Gastrocnemius medialis (tissue), 4 donors: ENCODE measurements around the gene PLCB1. TPM values are rescaled to one million over a fixed set of nuclear protein-coding genes. Genes with fewer than 3 reads are reported as not detected.

Source experiments
- ATAC-seq, 2 donors: fragments of 150-250 bp; one replicate each; pipeline ENCODE4 v1.9.1; 2016
- DNase-seq, 2 donors: peaks; one replicate each; pipeline ENCODE4 v3.0.0-alpha.2; 2019
- H3K27ac ChIP-seq, 4 donors: fragments of 200-600 bp; sonication (generic); 1 replicate in 1 of 4; 2 replicates in 3 of 4; pipeline ENCODE4 v1.5.1; 2016 to 2018; ENCODE audit warnings: mild to moderate bottlenecking in 2 of 4, moderate library complexity in 1 of 4
- H3K27me3 ChIP-seq, 3 donors: fragments of 200-600 bp; sonication (generic) in 2 of 3; 1 replicate in 1 of 3; 2 replicates in 2 of 3; pipeline versions ENCODE4 v1.5.1 to v1.6.0; 2016 to 2019; ENCODE audit warnings: mild to moderate bottlenecking in 1 of 3, moderate library complexity in 1 of 3
- H3K36me3 ChIP-seq, 2 donors: fragments of 200-600 bp; sonication (generic) in 1 of 2; one replicate each; pipeline ENCODE4 v1.5.1; 2017 to 2018
- H3K4me1 ChIP-seq, 2 donors: fragments of 200-600 bp; sonication (generic) in 1 of 2; one replicate each; pipeline ENCODE4 v1.5.1; 2016 to 2017; ENCODE audit warnings: mild to moderate bottlenecking in 2 of 2
- H3K4me3 ChIP-seq, 4 donors: fragments of 200-600 bp; sonication (generic) in 3 of 4; 1 replicate in 1 of 4; 2 replicates in 3 of 4; pipeline ENCODE4 v1.5.1; 2016 to 2019; ENCODE audit warnings: mild to moderate bottlenecking in 2 of 4
- H3K9me3 ChIP-seq, 3 donors: fragments of 200-600 bp; sonication (generic) in 2 of 3; 1 replicate in 1 of 3; 2 replicates in 2 of 3; pipeline ENCODE4 v1.5.1; 2016 to 2019
- CTCF ChIP-seq, 5 experiments: fragments of 450-650 bp in 3 of 5; fragments of 200-600 bp in 2 of 5; sonication (generic) in 2 of 5; IDR thresholded peaks in 4 of 5; conservative IDR thresholded peaks in 1 of 5; 1 replicate in 4 of 5; 2 replicates in 1 of 5; pipeline ENCODE4 v1.5.1; 2016 to 2019; ENCODE audit warnings: antibody characterized with exemption in 5 of 5, mild to moderate bottlenecking in 3 of 5, moderate library complexity in 3 of 5
- POLR2A ChIP-seq, 2 donors: fragments of 450-650 bp; IDR thresholded peaks; one replicate each; pipeline ENCODE4 v1.6.1; 2017; ENCODE audit warnings: antibody characterized with exemption in 2 of 2, mild to moderate bottlenecking in 2 of 2, moderate library complexity in 2 of 2
- in situ Hi-C, 4 donors: fragments of 200-750 bp; cut with MboI; loops; one replicate each; pipeline versions ENCODE4 v1.15.0 to v1.8.0; 2017; ENCODE audit warnings: low sequenced_read_pairs in 4 of 4
- intact Hi-C: fragments of 100-400 bp; cut with DNase I; formaldehyde crosslinking; loops from one replicate; pipeline ENCODE4 v1.15.1; 2023; ENCODE audit warnings: low total_unique reads
- total RNA-seq, 4 donors: library from RNA; depleted of rRNA; stranded (reverse); fragments of >200 nt; gene quantifications; one replicate each; pipeline versions ENCODE4 v1.1.0 to v1.2.3, GENCODE V29; 2016

The PLCB1 gene
- total RNA-seq, 4 donors from 2014 or later = 4.1 to 10.0 (median 7.6) TPM

GRCh38 chr20:8244637-8245036 lies 112.6 kb downstream of the PLCB1 start:
- intact Hi-C loops = loop anchor here (5.0 to 10.0 kb wide), 2 partner anchors 87 to 110 kb away; partner anchors contain the start of gene PLCB1
- TF ChIP-seq POLR2A (IDR thresholded peaks at IDR 0.05) = no peak
- TF ChIP-seq CTCF (IDR thresholded peaks at IDR 0.05 in 4 of 5, conservative IDR thresholded peaks at IDR 0.05 in 1 of 5) = no peak
- ATAC-seq (peak in 1 of 2 donors; percentile 74), DNase-seq (peak; percentile 25 to 41)
- in situ Hi-C loops = no loop called here
- no peaks in the 10 kb centered on the region for H3K36me3 ChIP-seq
- H3K27me3 ChIP-seq = no peaks in the 10 kb centered on the region
- peaks cover 44 to 45% of the 10 kb centered on the region in 2 donors for H3K4me1 ChIP-seq
- no peaks in the 10 kb centered on the region for H3K9me3 ChIP-seq
- peak overlapping the region; percentile 63 to 70 (median 64) for H3K27ac ChIP-seq
- H3K4me3 ChIP-seq = no peak overlapping the region

- H3K4me1 ChIP-seq = peaks cover 44 to 47% of the 10 kb centered on the region in 2 donors
- no peak overlapping the region for H3K4me3 ChIP-seq
- TF ChIP-seq CTCF (IDR thresholded peaks at IDR 0.05 in 4 of 5, conservative IDR thresholded peaks at IDR 0.05 in 1 of 5) (no peak), POLR2A (IDR thresholded peaks at IDR 0.05) (no peak)
- intact Hi-C loops (loop anchor here (10.0 kb wide), 1 partner anchor 111 kb away; the partner anchor contains the start of gene PLCB1), in situ Hi-C loops (no loop called here)
- H3K36me3 ChIP-seq = no peaks in the 10 kb centered on the region
- no peaks in the 10 kb centered on the region for H3K27me3 ChIP-seq
- ATAC-seq = no peak
- no peak for DNase-seq
- no peak overlapping the region for H3K27ac ChIP-seq
- H3K9me3 ChIP-seq = no peaks in the 10 kb centered on the region
Measured at GRCh38 chr20:8246153-8246552, 114.1 kb downstream of the PLCB1 start.

GRCh38 chr20:8246716-8247115 lies 114.7 kb downstream of the PLCB1 start:
- DNase-seq (no peak), ATAC-seq (no peak)
- intact Hi-C loops (loop anchor here (10.0 kb wide), 1 partner anchor 112 kb away; the partner anchor contains the start of gene PLCB1), in situ Hi-C loops (no loop called here)
- Histone ChIP-seq H3K27ac (no peak overlapping the region), H3K4me1 (peaks cover 41 to 42% of the 10 kb centered on the region in 2 donors), H3K27me3 (no peaks in the 10 kb centered on the region), H3K36me3 (no peaks in the 10 kb centered on the region), H3K4me3 (no peak overlapping the region), H3K9me3 (no peaks in the 10 kb centered on the region)
- TF ChIP-seq CTCF (IDR thresholded peaks at IDR 0.05 in 4 of 5, conservative IDR thresholded peaks at IDR 0.05 in 1 of 5) (no peak), POLR2A (IDR thresholded peaks at IDR 0.05) (no peak)

- intact Hi-C loops = loop anchor here (10.0 kb wide), 1 partner anchor 113 kb away; the partner anchor contains the start of gene PLCB1
- DNase-seq (no peak), ATAC-seq (no peak)
- Histone ChIP-seq H3K36me3 (no peaks in the 10 kb centered on the region), H3K27me3 (no peaks in the 10 kb centered on the region), H3K4me1 (peaks cover 29% of the 10 kb centered on the region in 2 donors), H3K27ac (no peak overlapping the region), H3K9me3 (no peaks in the 10 kb centered on the region), H3K4me3 (no peak overlapping the region)
- in situ Hi-C loops = no loop called here
- no peak for TF ChIP-seq POLR2A (IDR thresholded peaks at IDR 0.05)
- TF ChIP-seq CTCF (IDR thresholded peaks at IDR 0.05 in 4 of 5, conservative IDR thresholded peaks at IDR 0.05 in 1 of 5) = no peak
Measured at GRCh38 chr20:8248051-8248450, 116.0 kb downstream of the PLCB1 start.

- no peak for TF ChIP-seq POLR2A (IDR thresholded peaks at IDR 0.05)
- no peak for TF ChIP-seq CTCF (IDR thresholded peaks at IDR 0.05 in 4 of 5, conservative IDR thresholded peaks at IDR 0.05 in 1 of 5)
- Histone ChIP-seq H3K4me3 (no peak overlapping the region), H3K27me3 (no peaks in the 10 kb centered on the region), H3K4me1 (peaks cover 13% of the 10 kb centered on the region in 2 donors), H3K36me3 (no peaks in the 10 kb centered on the region), H3K9me3 (no peaks in the 10 kb centered on the region), H3K27ac (no peak overlapping the region)
- intact Hi-C loops = loop anchor here (10.0 kb wide), 1 partner anchor 115 kb away; the partner anchor contains the start of gene PLCB1
- no peak for ATAC-seq
- in situ Hi-C loops = no loop called here
- no peak for DNase-seq
Measured at GRCh38 chr20:8249634-8250033, 117.6 kb downstream of the PLCB1 start.
